Activated CD8-positive, alpha-beta T cell treated with anti-CD3 and anti-CD28 coated beads, Interleukin-2, amount 10 ng/mL, durations not matched to agents 7 days and 5 days (primary cell): ENCODE measurements around the gene TRMT61A. TPM values are rescaled to one million over a fixed set of nuclear protein-coding genes. Genes with fewer than 3 reads are reported as not detected.

Experiments used
- ATAC-seq: fragments of 150-1000 bp; cut with Tn5 transposase; one replicate; pipeline ENCODE4 v1.10.0; 2021; ENCODE audit warnings: moderate library complexity
- CTCF ChIA-PET: fragments of 350-600 bp; sonication (Branson Sonifier 250); formaldehyde crosslinking; loops from one replicate; lab custom pipeline; 2021; ENCODE audit warnings: antibody characterized with exemption; lab: Charles Lee
- POLR2A ChIA-PET: fragments of 350-600 bp; sonication (Branson Sonifier 250); formaldehyde crosslinking; loops from one replicate; lab custom pipeline; 2021; ENCODE audit warnings: antibody characterized with exemption; lab: Charles Lee
- DNase-seq: peaks from one replicate; pipeline ENCODE4 v3.0.0-alpha.2; 2020
- H3K27ac Mint-ChIP-seq: one replicate; pipeline ENCODE4 v1.8.0; 2021; ENCODE audit warnings: mild to moderate bottlenecking, mixed read lengths
- H3K27me3 Mint-ChIP-seq: one replicate; pipeline ENCODE4 v1.8.0; 2021; ENCODE audit warnings: low read depth, mixed read lengths
- H3K36me3 Mint-ChIP-seq: one replicate; pipeline ENCODE4 v1.8.0; 2021; ENCODE audit warnings: low read depth, mixed read lengths
- H3K4me1 Mint-ChIP-seq: one replicate; pipeline ENCODE4 v1.8.0; 2021; ENCODE audit warnings: low read depth, mixed read lengths
- H3K4me3 Mint-ChIP-seq: one replicate; pipeline ENCODE4 v1.8.0; 2021; ENCODE audit warnings: mild to moderate bottlenecking, mixed read lengths
- H3K9me3 Mint-ChIP-seq: one replicate; pipeline ENCODE4 v1.8.0; 2022; ENCODE audit warnings: mixed read lengths; ENCODE audit not compliant: insufficient read depth
- total RNA-seq, 2 experiments: library from RNA; stranded (reverse); gene quantifications; one replicate each; pipeline ENCODE4 v1.2.3, GENCODE V29; 2021

The TRMT61A gene
- total RNA-seq, 2 experiments from 2014 or later = 8.5 to 8.8 TPM

DNA sequence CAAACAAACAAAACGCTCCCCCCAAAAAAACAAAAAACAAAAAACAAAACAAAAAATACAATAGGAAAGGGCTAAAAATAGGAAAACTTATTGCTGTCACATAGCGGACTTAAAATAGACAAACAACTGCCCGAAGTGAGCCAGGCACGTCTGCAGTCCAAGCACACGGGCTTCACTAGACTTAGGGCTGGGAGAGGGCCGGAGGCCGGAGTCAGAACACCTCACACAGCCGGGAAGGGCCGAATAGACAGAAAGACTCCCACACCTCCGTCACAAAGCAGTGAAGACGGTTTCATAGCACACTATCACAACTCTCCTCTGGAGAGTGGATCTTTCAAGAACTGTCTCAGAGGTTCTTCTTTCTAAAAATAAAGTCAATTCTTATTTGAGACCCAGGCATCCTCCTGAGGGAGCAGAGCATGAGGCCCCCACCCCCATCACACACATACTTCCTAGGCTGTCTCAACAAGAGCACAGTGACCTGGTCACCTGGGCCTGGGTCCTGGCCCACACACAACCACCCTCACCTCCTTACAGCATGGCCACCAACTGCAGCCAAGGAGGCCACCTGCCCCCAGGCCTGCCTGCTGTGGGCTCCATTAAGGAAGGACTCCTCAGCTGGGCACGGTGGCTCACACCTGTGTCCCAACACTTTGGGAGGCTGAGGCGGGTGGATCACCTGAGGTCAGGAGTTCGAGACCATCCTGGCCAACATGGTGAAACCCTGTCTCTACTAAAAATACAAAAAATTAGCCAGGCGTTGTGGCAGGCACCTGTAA, 26.8 kb downstream of the TRMT61A start:
- DNase-seq (no peak), ATAC-seq (no peak)
- Mint-ChIP-seq H3K36me3 (peaks cover 23% of the 10 kb centered on the region), H3K27ac (peak overlapping the region; percentile 61), H3K4me3 (no peak overlapping the region), H3K9me3 (no peaks in the 10 kb centered on the region), H3K27me3 (no peaks in the 10 kb centered on the region), H3K4me1 (peaks cover 25% of the 10 kb centered on the region)
- CTCF ChIA-PET = no interaction called here
- POLR2A ChIA-PET = interaction anchor here (1.4 kb wide), 1 partner anchor 10 kb away, joined by 5 read pairs; no protein-coding TSS in a partner anchor

GRCh38 chr14:103556946-103557758, 28.2 kb downstream of the TRMT61A start:
- no peak for DNase-seq
- no peak for ATAC-seq
- Mint-ChIP-seq H3K9me3 (no peaks in the 10 kb centered on the region), H3K36me3 (peaks cover 31% of the 10 kb centered on the region), H3K27me3 (no peaks in the 10 kb centered on the region), H3K27ac (no peak overlapping the region), H3K4me3 (no peak overlapping the region), H3K4me1 (peaks cover 35% of the 10 kb centered on the region)
- POLR2A ChIA-PET = interaction anchor here (0.5 kb wide), 1 partner anchor 263 kb away, joined by 3 read pairs; no protein-coding TSS in a partner anchor
- CTCF ChIA-PET = interaction anchor here (1.0 to 1.5 kb wide), 5 partner anchors 10 to 123 kb away, joined by 3 to 8 read pairs (median 4); partner anchors contain the start of gene TRMT61A

- ChIA-PET CTCF (interaction anchor here (1.2 to 5.1 kb wide), 4 partner anchors 29 to 122 kb away, joined by 3 to 23 read pairs (median 6); partner anchors contain the start of gene TRMT61A), POLR2A (interaction anchor here (0.5 kb wide), 1 partner anchor 262 kb away, joined by 3 read pairs; no protein-coding TSS in a partner anchor)
- H3K36me3 Mint-ChIP-seq = peaks cover 31% of the 10 kb centered on the region
- H3K4me3 Mint-ChIP-seq = no peak overlapping the region
- peaks cover 35% of the 10 kb centered on the region for H3K4me1 Mint-ChIP-seq
- ATAC-seq = no peak
- no peaks in the 10 kb centered on the region for H3K9me3 Mint-ChIP-seq
- H3K27me3 Mint-ChIP-seq = no peaks in the 10 kb centered on the region
- H3K27ac Mint-ChIP-seq = no peak overlapping the region
- DNase-seq = no peak
Measured at GRCh38 chr14:103558071-103558882, 29.3 kb downstream of the TRMT61A start.

GRCh38 chr14:103559766-103560165, 30.8 kb downstream of the TRMT61A start:
- POLR2A ChIA-PET = interaction anchor here (1.1 kb wide), 1 partner anchor 32 kb away, joined by 3 read pairs; no protein-coding TSS in a partner anchor
- H3K27ac Mint-ChIP-seq = no peak overlapping the region
- ATAC-seq = no peak

DNA sequence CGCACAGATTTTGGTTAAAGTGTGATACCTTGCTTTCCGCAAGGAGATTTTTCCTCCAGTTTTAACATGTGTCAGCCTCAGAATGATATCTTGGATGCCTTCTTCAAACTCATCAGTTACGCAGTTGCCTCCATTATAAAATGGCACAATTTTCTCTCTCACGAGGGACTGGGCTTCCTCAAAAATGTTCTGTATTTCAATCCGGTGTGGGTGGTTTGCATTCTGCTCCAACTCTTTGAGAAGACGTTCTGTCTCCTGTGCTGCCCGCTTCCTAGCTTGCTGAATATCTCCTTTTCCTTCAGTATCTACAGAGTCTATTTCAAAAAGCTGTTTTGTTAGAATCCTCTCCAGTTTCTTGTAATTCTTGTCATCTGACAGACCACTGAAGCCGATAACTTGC, 31.7 kb downstream of the TRMT61A start:
- no peaks in the 10 kb centered on the region for H3K9me3 Mint-ChIP-seq
- POLR2A ChIA-PET = interaction anchor here (1.1 to 2.1 kb wide), 3 partner anchors 11 to 155 kb away, joined by 3 to 7 read pairs (median 3); partner anchors contain the start of genes XRCC3 and ZFYVE21

More at GRCh38 chr14:103559766-103560165, 30.8 kb downstream of the TRMT61A start:
- CTCF ChIA-PET = interaction anchor here (0.9 to 5.1 kb wide), 3 partner anchors 10 to 41 kb away, joined by 3 to 23 read pairs (median 3); no protein-coding TSS in a partner anchor
- no peaks in the 10 kb centered on the region for H3K27me3 Mint-ChIP-seq
- no peak for DNase-seq
- H3K9me3 Mint-ChIP-seq = no peaks in the 10 kb centered on the region
- no peak overlapping the region for H3K4me3 Mint-ChIP-seq
- peaks cover 30% of the 10 kb centered on the region for H3K36me3 Mint-ChIP-seq
- peaks cover 46% of the 10 kb centered on the region for H3K4me1 Mint-ChIP-seq

DNA sequence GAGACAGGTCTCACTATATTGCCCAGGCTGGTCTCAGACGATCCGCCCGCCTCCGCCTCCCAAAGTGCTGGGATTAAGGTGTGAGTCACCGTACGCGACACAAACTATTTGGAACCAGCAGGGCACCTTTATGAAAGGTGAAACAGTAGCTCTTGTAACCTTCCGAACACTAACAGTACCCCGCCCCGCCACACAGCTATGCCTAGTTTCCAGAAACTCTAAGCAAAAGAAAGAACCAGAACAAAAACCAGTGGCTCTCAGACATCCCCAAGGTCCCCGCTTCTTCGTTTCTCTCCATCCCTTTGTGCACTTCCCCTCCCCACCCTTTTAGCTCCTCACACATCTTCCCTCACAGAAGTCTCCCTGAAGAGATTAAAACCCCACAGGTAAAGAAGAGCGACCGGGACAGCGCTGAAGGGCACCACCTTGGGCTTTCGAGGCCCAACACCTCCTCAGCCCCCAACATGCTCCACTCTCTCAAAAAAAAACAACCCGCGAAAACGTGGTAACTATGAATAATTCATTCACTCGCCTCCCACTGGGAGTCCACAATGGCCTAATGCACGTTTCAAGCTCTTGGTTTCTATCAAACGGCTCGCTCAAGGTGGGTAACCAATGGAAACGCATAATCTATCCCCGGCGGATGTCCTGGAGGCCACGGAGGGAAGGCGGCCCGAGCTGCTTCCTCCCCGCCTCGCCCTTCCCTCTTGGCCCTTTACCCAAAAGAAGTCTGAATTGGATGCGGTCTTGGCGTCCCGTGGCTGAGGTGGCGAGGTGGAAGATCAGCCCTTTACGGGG, 32.6 kb downstream of the TRMT61A start:
- DNase-seq (peak; percentile 67), ATAC-seq (peak; percentile 52)
- Mint-ChIP-seq H3K27me3 (no peaks in the 10 kb centered on the region), H3K36me3 (peaks cover 30% of the 10 kb centered on the region), H3K4me1 (peaks cover 55% of the 10 kb centered on the region), H3K9me3 (no peaks in the 10 kb centered on the region), H3K4me3 (peak overlapping the region; percentile 91), H3K27ac (peak overlapping the region; percentile 93)
- ChIA-PET POLR2A (interaction anchor here (0.5 to 2.1 kb wide), 8 partner anchors 10 to 227 kb away, joined by 3 to 16 read pairs (median 5); partner anchors contain the start of genes EIF5, KLC1, TRMT61A and XRCC3), CTCF (interaction anchor here (0.6 to 5.1 kb wide), 6 partner anchors 10 to 360 kb away, joined by 3 to 23 read pairs (median 6); no protein-coding TSS in a partner anchor)

More for the DNA sequence above, 31.7 kb downstream of the TRMT61A start:
- Mint-ChIP-seq H3K36me3 (peaks cover 27% of the 10 kb centered on the region), H3K27ac (peak overlapping the region; percentile 93), H3K27me3 (no peaks in the 10 kb centered on the region), H3K4me1 (peaks cover 49% of the 10 kb centered on the region), H3K4me3 (peak overlapping the region; percentile 91)
- CTCF ChIA-PET = interaction anchor here (1.5 to 5.1 kb wide), 5 partner anchors 9 to 119 kb away, joined by 3 to 23 read pairs (median 7); no protein-coding TSS in a partner anchor
- ATAC-seq (no peak), DNase-seq (no peak)

DNA sequence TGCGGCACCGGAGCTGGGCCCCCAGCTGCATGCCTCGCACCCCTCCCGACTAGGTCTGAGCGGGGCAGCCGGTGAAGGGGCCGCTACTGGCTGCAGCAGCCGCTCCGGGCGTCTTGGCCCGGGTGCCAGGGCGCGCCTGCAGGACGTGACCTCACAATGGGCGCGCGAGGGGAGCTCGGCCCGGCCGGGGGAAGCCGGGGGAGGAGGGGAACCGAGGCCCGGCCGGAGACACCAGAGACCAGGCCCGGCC, 33.1 kb downstream of the TRMT61A start:
- ATAC-seq (no peak), DNase-seq (no peak)
- Mint-ChIP-seq H3K4me1 (peaks cover 55% of the 10 kb centered on the region), H3K4me3 (peak overlapping the region; percentile 91), H3K36me3 (peaks cover 30% of the 10 kb centered on the region), H3K9me3 (no peaks in the 10 kb centered on the region), H3K27me3 (no peaks in the 10 kb centered on the region), H3K27ac (peak overlapping the region; percentile 93)
- ChIA-PET CTCF (interaction anchor here (1.3 to 5.1 kb wide), 5 partner anchors 9 to 360 kb away, joined by 3 to 23 read pairs (median 7); no protein-coding TSS in a partner anchor), POLR2A (interaction anchor here (0.5 to 2.1 kb wide), 7 partner anchors 29 to 228 kb away, joined by 3 to 16 read pairs (median 6); partner anchors contain the start of genes EIF5, KLC1, TRMT61A and XRCC3)

GRCh38 chr14:103562429-103563225, 33.6 kb downstream of the TRMT61A start, which contains the start of the genes BAG5 and COA8:
BAG5 (minus strand) TSS chr14:103562657; CDS start chr14:103561164, 1,493 bp downstream.
COA8 (plus strand) TSS chr14:103562960; CDS start chr14:103563002, 42 bp downstream.
- peaks cover 30% of the 10 kb centered on the region for H3K36me3 Mint-ChIP-seq
- peaks cover 55% of the 10 kb centered on the region for H3K4me1 Mint-ChIP-seq
- ChIA-PET CTCF (interaction anchor here (1.3 to 5.1 kb wide), 5 partner anchors 9 to 359 kb away, joined by 3 to 23 read pairs (median 7); no protein-coding TSS in a partner anchor), POLR2A (interaction anchor here (0.5 to 2.1 kb wide), 7 partner anchors 30 to 228 kb away, joined by 3 to 16 read pairs (median 6); partner anchors contain the start of genes EIF5, KLC1, TRMT61A and XRCC3)
- no peaks in the 10 kb centered on the region for H3K9me3 Mint-ChIP-seq
- peak within 1 kb of the TSS; percentile 93 for H3K27ac Mint-ChIP-seq
- no peaks in the 10 kb centered on the region for H3K27me3 Mint-ChIP-seq
- peak; percentile 90 for DNase-seq
- ATAC-seq = peak; percentile 81
- H3K4me3 Mint-ChIP-seq = peak within 1 kb of the TSS; percentile 91

- Mint-ChIP-seq H3K27me3 (no peaks in the 10 kb centered on the region), H3K4me3 (peak overlapping the region; percentile 91), H3K36me3 (peaks cover 28% of the 10 kb centered on the region), H3K4me1 (peaks cover 52% of the 10 kb centered on the region), H3K27ac (peak overlapping the region; percentile 80), H3K9me3 (no peaks in the 10 kb centered on the region)
- ATAC-seq (no peak), DNase-seq (no peak)
- ChIA-PET POLR2A (interaction anchor here (0.6 kb wide), 2 partner anchors 33 to 66 kb away, joined by 3 read pairs; partner anchors contain the start of gene KLC1), CTCF (interaction anchor here (0.7 to 5.1 kb wide), 2 partner anchors 10 to 45 kb away, joined by 3 to 23 read pairs; no protein-coding TSS in a partner anchor)
Measured at GRCh38 chr14:103563226-103563620, 34.2 kb downstream of the TRMT61A start.
